Measurements from ENCODE around the gene RSPRY1. TPM values are rescaled to one million over a fixed set of nuclear protein-coding genes. Genes with fewer than 3 reads are reported as not detected.
A peak's percentile ranks its signal among the peaks of the same experiment; 100 is the strongest.
"Not testable (repeated sequence)": the region's sequence is repeated elsewhere in the genome, so short reads cannot be mapped to it uniquely, and the experiment has no call there.

Gene RSPRY1
- total and polyA plus RNA-seq, 2 donors (not counting 1 experiment from before 2014, with no cell fraction given) = 36.5 to 51.9 TPM

- DNase-seq (ENCODE audit: low read depth in 2 of 2) = peak; percentile 87 to 96
Observed at GRCh38 chr16:57194512-57194911, 8.4 kb downstream of the RSPRY1 start.

GRCh38 chr16:57196286-57196685, 10.2 kb downstream of the RSPRY1 start:
- no peak overlapping the region for H3K4me2 ChIP-seq (ENCODE audit: extremely low read depth, insufficient read depth, low read length)
- H4K20me1 ChIP-seq (ENCODE audit: control insufficient read depth, extremely low read depth, insufficient read depth, low read length) = no peaks in the 10 kb centered on the region
- no peaks in the 10 kb centered on the region for H3K9me3 ChIP-seq (ENCODE audit: control insufficient read depth, insufficient read depth, low read depth, low read length)
- H3K9ac ChIP-seq (ENCODE audit: insufficient read depth, low read length) = no peak overlapping the region
- DNase-seq (ENCODE audit: low read depth in 2 of 2) = no peak
- H3K4me1 ChIP-seq (ENCODE audit: control insufficient read depth, extremely low read depth, insufficient read depth, low read length) = peaks cover 15% of the 10 kb centered on the region
- no peaks in the 10 kb centered on the region for H3K36me3 ChIP-seq (ENCODE audit: control insufficient read depth, insufficient read depth, low read length)
- H2AFZ ChIP-seq (ENCODE audit: low read length) = no peak overlapping the region
- H3K27me3 ChIP-seq (ENCODE audit: control insufficient read depth, insufficient read depth, low read length) = no peaks in the 10 kb centered on the region
- no peak overlapping the region for H3K4me3 ChIP-seq (replicated peaks in 1 of 4; ENCODE audit: control extremely low read depth in 1 of 4, insufficient read depth in 1 of 4, low read depth in 3 of 4, low read length in 4 of 4)
- TF ChIP-seq CTCF (conservative IDR thresholded peaks at IDR 0.05 in 1 of 2, IDR thresholded peaks at IDR 0.05 in 1 of 2; ENCODE audit: low read depth in 1 of 2, low read length in 2 of 2) = no peak
- TF ChIP-seq EZH2 (IDR thresholded peaks at IDR 0.05; ENCODE audit: low read length, missing control alignments) = no peak
- H3K27ac ChIP-seq (ENCODE audit: insufficient read depth, low read length) = no peak overlapping the region
- H3K79me2 ChIP-seq (ENCODE audit: control insufficient read depth, insufficient read depth, low read length) = peaks cover 62% of the 10 kb centered on the region

More at GRCh38 chr16:57194512-57194911, 8.4 kb downstream of the RSPRY1 start:
- peak overlapping the region; percentile 68 for H3K4me2 ChIP-seq (ENCODE audit: extremely low read depth, insufficient read depth, low read length)
- peak overlapping the region in 3 of 4 experiments; percentile 11 to 24 (median 17) for H3K4me3 ChIP-seq (replicated peaks in 1 of 4; ENCODE audit: control extremely low read depth in 1 of 4, insufficient read depth in 1 of 4, low read depth in 3 of 4, low read length in 4 of 4)
- H3K27me3 ChIP-seq (ENCODE audit: control insufficient read depth, insufficient read depth, low read length) = no peaks in the 10 kb centered on the region
- no peak for TF ChIP-seq CTCF (conservative IDR thresholded peaks at IDR 0.05 in 1 of 2, IDR thresholded peaks at IDR 0.05 in 1 of 2; ENCODE audit: low read depth in 1 of 2, low read length in 2 of 2)
- no peak for TF ChIP-seq EZH2 (IDR thresholded peaks at IDR 0.05; ENCODE audit: low read length, missing control alignments)
- peak overlapping the region; percentile 60 for H3K27ac ChIP-seq (ENCODE audit: insufficient read depth, low read length)
- H3K36me3 ChIP-seq (ENCODE audit: control insufficient read depth, insufficient read depth, low read length) = no peaks in the 10 kb centered on the region
- H3K9ac ChIP-seq (ENCODE audit: insufficient read depth, low read length) = no peak overlapping the region
- no peaks in the 10 kb centered on the region for H4K20me1 ChIP-seq (ENCODE audit: control insufficient read depth, extremely low read depth, insufficient read depth, low read length)
- peaks cover 22% of the 10 kb centered on the region for H3K4me1 ChIP-seq (ENCODE audit: control insufficient read depth, extremely low read depth, insufficient read depth, low read length)
- no peaks in the 10 kb centered on the region for H3K9me3 ChIP-seq (ENCODE audit: control insufficient read depth, insufficient read depth, low read depth, low read length)
- peaks cover 80% of the 10 kb centered on the region for H3K79me2 ChIP-seq (ENCODE audit: control insufficient read depth, insufficient read depth, low read length)
- H2AFZ ChIP-seq (ENCODE audit: low read length) = no peak overlapping the region

GRCh38 chr16:57196753-57197152, 10.6 kb downstream of the RSPRY1 start:
- H3K27ac ChIP-seq (ENCODE audit: insufficient read depth, low read length) = no peak overlapping the region
- peaks cover 11% of the 10 kb centered on the region for H3K4me1 ChIP-seq (ENCODE audit: control insufficient read depth, extremely low read depth, insufficient read depth, low read length)

GRCh38 chr16:57200321-57200720, 14.2 kb downstream of the RSPRY1 start:
- not testable (repeated sequence) for H3K27ac ChIP-seq (ENCODE audit: insufficient read depth, low read length); H3K9me3 ChIP-seq (ENCODE audit: control insufficient read depth, insufficient read depth, low read depth, low read length); H3K4me2 ChIP-seq (ENCODE audit: extremely low read depth, insufficient read depth, low read length); DNase-seq (ENCODE audit: low read depth in 2 of 2); H3K4me1 ChIP-seq (ENCODE audit: control insufficient read depth, extremely low read depth, insufficient read depth, low read length); H3K4me3 ChIP-seq (replicated peaks in 1 of 4; ENCODE audit: control extremely low read depth in 1 of 4, insufficient read depth in 1 of 4, low read depth in 3 of 4, low read length in 4 of 4); H3K27me3 ChIP-seq (ENCODE audit: control insufficient read depth, insufficient read depth, low read length); H2AFZ ChIP-seq (ENCODE audit: low read length); H4K20me1 ChIP-seq (ENCODE audit: control insufficient read depth, extremely low read depth, insufficient read depth, low read length); H3K9ac ChIP-seq (ENCODE audit: insufficient read depth, low read length); H3K36me3 ChIP-seq (ENCODE audit: control insufficient read depth, insufficient read depth, low read length)
- peaks cover 42% of the 10 kb centered on the region for H3K79me2 ChIP-seq (ENCODE audit: control insufficient read depth, insufficient read depth, low read length)

More at GRCh38 chr16:57196753-57197152, 10.6 kb downstream of the RSPRY1 start:
- no peak for TF ChIP-seq CTCF (conservative IDR thresholded peaks at IDR 0.05 in 1 of 2, IDR thresholded peaks at IDR 0.05 in 1 of 2; ENCODE audit: low read depth in 1 of 2, low read length in 2 of 2)
- no peak for TF ChIP-seq EZH2 (IDR thresholded peaks at IDR 0.05; ENCODE audit: low read length, missing control alignments)
- Histone ChIP-seq H3K9me3 (ENCODE audit: control insufficient read depth, insufficient read depth, low read depth, low read length) (no peaks in the 10 kb centered on the region), H3K36me3 (ENCODE audit: control insufficient read depth, insufficient read depth, low read length) (no peaks in the 10 kb centered on the region), H4K20me1 (ENCODE audit: control insufficient read depth, extremely low read depth, insufficient read depth, low read length) (no peaks in the 10 kb centered on the region), H3K27me3 (ENCODE audit: control insufficient read depth, insufficient read depth, low read length) (no peaks in the 10 kb centered on the region), H3K9ac (ENCODE audit: insufficient read depth, low read length) (no peak overlapping the region), H2AFZ (ENCODE audit: low read length) (no peak overlapping the region), H3K4me2 (ENCODE audit: extremely low read depth, insufficient read depth, low read length) (no peak overlapping the region), H3K4me3 (replicated peaks in 1 of 4; ENCODE audit: control extremely low read depth in 1 of 4, insufficient read depth in 1 of 4, low read depth in 3 of 4, low read length in 4 of 4) (no peak overlapping the region), H3K79me2 (ENCODE audit: control insufficient read depth, insufficient read depth, low read length) (peaks cover 58% of the 10 kb centered on the region)
- DNase-seq (ENCODE audit: low read depth in 2 of 2) = no peak

GRCh38 chr16:57200926-57201325, 14.8 kb downstream of the RSPRY1 start:
- H3K4me2 ChIP-seq (ENCODE audit: extremely low read depth, insufficient read depth, low read length); H3K27ac ChIP-seq (ENCODE audit: insufficient read depth, low read length); H2AFZ ChIP-seq (ENCODE audit: low read length); DNase-seq (ENCODE audit: low read depth in 2 of 2); H3K9me3 ChIP-seq (ENCODE audit: control insufficient read depth, insufficient read depth, low read depth, low read length); H3K4me3 ChIP-seq (replicated peaks in 1 of 4; ENCODE audit: control extremely low read depth in 1 of 4, insufficient read depth in 1 of 4, low read depth in 3 of 4, low read length in 4 of 4); H3K4me1 ChIP-seq (ENCODE audit: control insufficient read depth, extremely low read depth, insufficient read depth, low read length); H4K20me1 ChIP-seq (ENCODE audit: control insufficient read depth, extremely low read depth, insufficient read depth, low read length); H3K9ac ChIP-seq (ENCODE audit: insufficient read depth, low read length); H3K36me3 ChIP-seq (ENCODE audit: control insufficient read depth, insufficient read depth, low read length); H3K27me3 ChIP-seq (ENCODE audit: control insufficient read depth, insufficient read depth, low read length): not testable (repeated sequence)
- H3K79me2 ChIP-seq (ENCODE audit: control insufficient read depth, insufficient read depth, low read length) = peaks cover 36% of the 10 kb centered on the region

Data from fibroblast of lung (primary cell).